GM12878 (cell line): ENCODE measurements around the gene TFDP1. TPM values are rescaled to one million over a fixed set of nuclear protein-coding genes. Genes with fewer than 3 reads are reported as not detected.

Experiments used
- ATAC-seq: fragments of 200-7000 bp; cut with Tn5 transposase; 3 replicates; pipeline ENCODE4 v1.9.1; 2020; ENCODE audit warnings: mild to moderate bottlenecking, moderate library complexity
- BruUV-seq: library from RNA; stranded (reverse); fragments of 400-500 nt; replicated peaks from 2 replicates; lab custom pipeline; 2021; lab: Mats Ljungman, UMichigan
- CTCF ChIA-PET: fragments of 300-600 bp; sonication (Branson Sonifier 250); formaldehyde crosslinking; extraction: SDS; loops from one replicate; lab custom pipeline; 2021; ENCODE audit warnings: inconsistent platforms; lab: Yijun Ruan, JAX
- POLR2A ChIA-PET: fragments of 350-600 bp; formaldehyde crosslinking; extraction: SDS; loops from one replicate; lab custom pipeline; 2021; ENCODE audit warnings: inconsistent platforms; lab: Charles Lee
- RAD21 ChIA-PET: fragments of 300-600 bp; sonication (Branson Sonifier 250); formaldehyde crosslinking; loops from one replicate; lab custom pipeline; 2023; ENCODE audit warnings: antibody characterized with exemption; ENCODE audit not compliant: unreplicated experiment; lab: Charles Lee
- SMC1A ChIA-PET: fragments of 300-600 bp; sonication (Branson Sonifier 250); formaldehyde crosslinking; loops from one replicate; lab custom pipeline; 2023; ENCODE audit not compliant: unreplicated experiment, uncharacterized antibody; lab: Charles Lee
- DNase-seq: peaks from one replicate; pipeline ENCODE4 v3.0.0-alpha.2; 2011; ENCODE audit warnings: low read depth, low spot score
- FAIRE-seq: peaks from 3 replicates; lab custom pipeline; 2011; peaks lifted over from hg19 to GRCh38; lab: Jason Lieb, UNC
- H2AFZ ChIP-seq: 2 replicates; pipeline ENCODE4 v1.6.0; 2011; ENCODE audit warnings: low read depth, low read length, control low read depth; ENCODE audit not compliant: control insufficient read depth
- H3K27ac ChIP-seq: 2 replicates; pipeline ENCODE4 v1.5.1; 2011; ENCODE audit warnings: control low read depth; ENCODE audit not compliant: control insufficient read depth, insufficient read depth
- H3K27me3 ChIP-seq, 2 experiments: replicated peaks in 1 of 2; 2 replicates each; pipeline versions ENCODE4 v1.6.0 to v1.6.1; 2011; ENCODE audit warnings: low read length in 1 of 2; ENCODE audit not compliant: control insufficient read depth in 2 of 2, insufficient read depth in 2 of 2
- H3K36me3 ChIP-seq, 2 experiments: 2 replicates each; pipeline ENCODE4 v1.5.1; 2011; ENCODE audit warnings: low read length in 1 of 2; ENCODE audit not compliant: control insufficient read depth in 2 of 2, insufficient read depth in 2 of 2
- H3K4me1 ChIP-seq: 2 replicates; pipeline ENCODE4 v1.6.1; 2011; ENCODE audit warnings: mild to moderate bottlenecking, low read length, moderate library complexity, mixed read lengths; ENCODE audit not compliant: control insufficient read depth, insufficient read depth
- H3K4me2 ChIP-seq: 2 replicates; pipeline ENCODE4 v1.6.0; 2011; ENCODE audit warnings: control low read depth; ENCODE audit not compliant: control insufficient read depth, insufficient read depth
- H3K4me3 ChIP-seq: fragments of 200-600 bp; sonication (generic); 2 replicates; pipeline ENCODE4 v1.5.1; 2016
- H3K79me2 ChIP-seq: 2 replicates; pipeline ENCODE4 v1.6.0; 2011; ENCODE audit warnings: low read length; ENCODE audit not compliant: control insufficient read depth, insufficient read depth
- H3K9ac ChIP-seq: 2 replicates; pipeline ENCODE4 v1.8.0; 2011; ENCODE audit warnings: low read length, control low read depth, mixed read lengths; ENCODE audit not compliant: control insufficient read depth, insufficient read depth
- H3K9me3 ChIP-seq: replicated peaks from 3 replicates; pipeline ENCODE4 v1.5.1; 2011; ENCODE audit warnings: mild to moderate bottlenecking, low read length; ENCODE audit not compliant: control insufficient read depth, insufficient read depth
- H4K20me1 ChIP-seq: 2 replicates; pipeline ENCODE4 v1.6.0; 2011; ENCODE audit not compliant: control insufficient read depth, insufficient read depth
- ELK1 ChIP-seq: IDR thresholded peaks from 2 replicates; pipeline ENCODE4 v1.6.1; 2012; ENCODE audit warnings: low read depth, low read length, improper control_type of control experiment
- PBX3 ChIP-seq: IDR thresholded peaks from 2 replicates; pipeline ENCODE4 v1.6.1; 2011; ENCODE audit warnings: mild to moderate bottlenecking, low read depth, low read length, moderate library complexity; ENCODE audit not compliant: insufficient replicate concordance
- SP1 ChIP-seq: IDR thresholded peaks from one replicate; pipeline ENCODE4 v1.6.1; 2011; ENCODE audit warnings: low read depth, low read length
- ZNF24 ChIP-seq: fragments of 450-650 bp; IDR thresholded peaks from 2 replicates; pipeline ENCODE4 v1.6.1; 2017; ENCODE audit warnings: antibody characterized with exemption, mild to moderate bottlenecking
- WGBS: methylation state at CpG from one replicate; pipeline ENCODE4 v1.1.6; 2016; ENCODE audit warnings: low lambda C conversion rate; ENCODE audit not compliant: insufficient replicate concordance, insufficient coverage; ENCODE audit errors: missing lambda C conversion rate; 5-methylcytosine and 5-hydroxymethylcytosine counted together
- in situ Hi-C: fragments of 300-500 bp; cut with MboI; formaldehyde crosslinking; loops from 9 replicates; pipeline ENCODE4 v1.14.3; 2018; ENCODE audit warnings: mixed read lengths
- intact Hi-C: fragments of 100-400 bp; cut with micrococcal nuclease; formaldehyde crosslinking; loops from one replicate; pipeline ENCODE4 v1.14.2; 2022; ENCODE audit not compliant: unreplicated experiment
- polyA plus RNA-seq, 11 experiments: library from polyadenylated mRNA; depleted of rRNA in 4 of 11; unstranded in 6 of 11; stranded (reverse) in 5 of 11; fragments of >200 nt; fragmentation: Nextera tagmentation in 4 of 11; fragmentation: Illumina TruSeq in 1 of 11; extraction: Ambion mirVana in 4 of 11; extraction: Trizol in 1 of 11; gene quantifications; 1 replicate in 1 of 11; 2 replicates in 10 of 11; pipeline versions ENCODE4 v1.2.1 to v1.2.3, GENCODE V29; 2011 to 2016; ENCODE audit warnings: inconsistent platforms in 2 of 11, missing spikeins in 2 of 11, low read depth in 1 of 11
- total RNA-seq, 4 experiments: library from RNA; depleted of rRNA in 3 of 4; stranded (reverse); fragments of >200 nt in 3 of 4; fragmentation: Illumina TruSeq in 1 of 4; extraction: Trizol in 1 of 4; gene quantifications; 2 replicates each; pipeline versions ENCODE4 v1.2.1 to v1.2.3, GENCODE V29; 2013 to 2021

Gene TFDP1
- total and polyA plus RNA-seq, 10 of the 15 experiments (the other 5 are each of a cell fraction or from before 2014, with no cell fraction given) = 37.7 to 254 (median 119) TPM

- no peak for ATAC-seq
- H3K4me1 ChIP-seq = no peaks in the 10 kb centered on the region
- H3K9ac ChIP-seq = no peak overlapping the region
- H3K36me3 ChIP-seq = peaks cover 3 to 6% of the 10 kb centered on the region in 2 experiments; a peak in 3 of 4 replicates
- CTCF ChIA-PET = no interaction called here
- POLR2A ChIA-PET = no interaction called here
- SMC1A ChIA-PET = no interaction called here
- H4K20me1 ChIP-seq = no peaks in the 10 kb centered on the region
- H3K4me3 ChIP-seq = no peak overlapping the region
- no peaks in the 10 kb centered on the region for H3K27me3 ChIP-seq
- no peaks in the 10 kb centered on the region for H3K79me2 ChIP-seq
- no peak for FAIRE-seq
- RAD21 ChIA-PET = no interaction called here
- intact Hi-C loops (no loop called here), in situ Hi-C loops (no loop called here)
- DNase-seq = no peak
- H2AFZ ChIP-seq = no peak overlapping the region
- no TSS peak for BruUV-seq
- WGBS = 97% methylated on average over 25 of the region's 27 CpGs
- no peak overlapping the region for H3K4me2 ChIP-seq
- H3K9me3 ChIP-seq = no peaks in the 10 kb centered on the region
- TF ChIP-seq SP1 (no peak), ELK1 (no peak), ZNF24 (no peak), PBX3 (no peak)
- H3K27ac ChIP-seq = no peak overlapping the region
These were observed 37.1 kb upstream of the TFDP1 start for GRCh38 chr13:113547238-113547971.
